ENCODE data around the gene NEUROG2.
"Not testable (repeated sequence)": the region's sequence is repeated elsewhere in the genome, so short reads cannot be mapped to it uniquely, and the experiment has no call there.

The NEUROG2 gene

GRCh38 chr4:112516066-112516470, at the start of gene NEUROG2:
NEUROG2 (minus strand) TSS chr4:112516180; CDS start chr4:112515475, 705 bp downstream.
- DNase-seq: no peak

GRCh38 chr4:112564706-112565270, 48.8 kb upstream of the NEUROG2 start:
- DNase-seq: no peak

GRCh38 chr4:112563431-112564200, 47.6 kb upstream of the NEUROG2 start:
- no peak for DNase-seq

DNA sequence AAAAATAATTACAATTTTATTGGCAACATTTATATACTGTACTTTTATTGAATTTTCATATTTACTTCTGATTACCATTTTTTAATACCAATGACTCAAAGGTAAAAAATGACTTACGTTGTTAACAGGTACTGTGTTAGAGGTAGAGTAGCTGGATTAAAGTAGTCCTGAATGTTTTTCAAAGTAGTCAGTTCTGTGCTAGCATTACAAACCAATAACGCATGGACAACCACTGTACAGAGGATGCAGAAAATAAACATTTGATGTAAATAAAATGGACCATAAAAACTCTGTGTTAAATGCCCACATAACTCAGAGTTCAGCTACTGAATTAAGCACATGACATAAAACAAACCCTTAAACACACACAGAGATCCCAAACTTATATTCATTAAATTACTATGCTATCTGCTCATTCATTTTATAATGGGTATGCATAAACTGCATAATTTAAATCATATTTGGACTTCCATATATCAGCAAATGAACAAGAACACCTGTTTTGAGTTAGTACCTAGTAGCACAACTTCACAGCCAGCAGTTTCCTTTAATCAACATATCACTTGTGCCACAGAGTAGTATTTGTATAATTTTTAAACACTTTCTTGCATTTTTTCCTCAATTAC, 46.4 kb upstream of the NEUROG2 start:
- DNase-seq: no peak

- no peak for DNase-seq
Measured at GRCh38 chr4:112560084-112560483, 44.1 kb upstream of the NEUROG2 start.

DNA sequence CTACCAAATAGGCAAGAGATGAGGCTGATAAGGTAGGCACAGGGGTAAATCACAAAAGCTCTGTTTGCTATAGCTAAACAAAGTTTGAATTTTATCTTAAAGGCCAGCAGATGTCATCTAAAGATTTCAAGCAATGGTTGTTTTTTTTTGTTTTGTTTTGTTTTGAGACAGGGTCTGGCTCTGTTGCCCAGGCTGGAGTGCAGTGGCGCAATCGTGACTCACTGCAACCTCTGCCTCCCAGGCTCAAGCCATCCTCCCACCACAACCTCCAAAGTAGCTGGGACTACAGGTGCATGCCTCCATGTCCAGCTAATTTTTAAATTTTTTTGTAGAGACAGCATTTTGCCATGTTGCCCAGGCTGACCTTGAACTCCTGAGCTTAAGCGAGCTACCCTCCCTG, 43.1 kb upstream of the NEUROG2 start:
- no peak for DNase-seq

- DNase-seq: peak in 1 of 51 donors; percentile 1
Measured at GRCh38 chr4:112557676-112558411, 41.9 kb upstream of the NEUROG2 start.

DNA sequence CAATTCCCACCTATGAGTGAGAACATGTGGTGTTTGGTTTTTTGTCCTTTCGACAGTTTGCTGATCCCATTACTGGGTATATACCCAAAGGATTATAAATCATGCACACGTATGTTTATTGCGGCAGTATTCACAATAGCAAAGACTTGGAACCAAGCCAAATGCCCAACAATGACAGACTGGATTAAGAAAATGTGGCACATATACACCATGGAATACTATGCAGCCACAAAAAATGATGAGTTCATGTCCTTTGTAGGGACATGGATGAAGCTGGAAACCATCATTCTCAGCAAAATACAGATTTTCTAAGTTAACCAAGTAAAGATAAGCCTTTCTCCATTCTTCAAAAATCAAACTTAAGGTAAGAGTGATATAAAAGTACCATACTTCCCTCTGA, 38.3 kb upstream of the NEUROG2 start:
- not testable (repeated sequence) for DNase-seq

DNA sequence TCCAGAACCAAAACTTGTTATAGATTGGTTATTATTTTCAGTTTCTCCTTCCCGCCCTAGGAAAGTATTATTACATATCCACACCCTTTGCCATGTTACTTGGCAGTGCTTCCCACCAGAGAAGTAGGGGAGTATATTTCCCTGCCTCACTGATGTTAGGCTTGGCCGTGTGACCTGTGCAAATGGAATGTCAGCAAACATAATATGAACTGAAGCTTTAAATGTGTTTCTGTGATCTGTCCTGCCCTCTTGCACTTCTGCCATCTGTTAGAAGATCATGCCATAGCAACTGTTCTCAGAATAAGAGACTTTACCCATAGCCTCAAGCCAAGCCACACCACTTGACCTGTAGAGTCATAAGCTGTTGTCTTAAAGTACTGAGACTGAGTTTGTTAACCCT, 36.7 kb upstream of the NEUROG2 start:
- no peak for DNase-seq

DNA sequence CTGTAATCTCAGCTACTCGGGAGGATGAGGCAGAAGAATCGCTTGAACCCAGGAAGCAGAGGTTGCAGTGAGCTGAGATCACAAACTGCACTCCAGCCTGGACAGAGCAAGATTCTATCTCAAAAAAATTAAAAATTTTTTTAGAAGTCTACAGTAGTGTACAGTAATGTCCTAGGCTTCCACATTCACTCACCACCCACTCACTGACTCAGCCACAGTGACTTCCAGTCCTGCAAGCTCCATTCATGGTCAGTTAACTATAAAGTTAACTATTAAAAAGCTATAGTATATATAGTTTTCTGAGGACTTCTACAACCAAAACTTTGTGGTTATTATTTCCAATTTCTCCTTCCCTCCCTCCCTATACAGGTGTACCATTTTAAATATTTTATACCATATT, 34.7 kb upstream of the NEUROG2 start:
- no peak for DNase-seq

DNA sequence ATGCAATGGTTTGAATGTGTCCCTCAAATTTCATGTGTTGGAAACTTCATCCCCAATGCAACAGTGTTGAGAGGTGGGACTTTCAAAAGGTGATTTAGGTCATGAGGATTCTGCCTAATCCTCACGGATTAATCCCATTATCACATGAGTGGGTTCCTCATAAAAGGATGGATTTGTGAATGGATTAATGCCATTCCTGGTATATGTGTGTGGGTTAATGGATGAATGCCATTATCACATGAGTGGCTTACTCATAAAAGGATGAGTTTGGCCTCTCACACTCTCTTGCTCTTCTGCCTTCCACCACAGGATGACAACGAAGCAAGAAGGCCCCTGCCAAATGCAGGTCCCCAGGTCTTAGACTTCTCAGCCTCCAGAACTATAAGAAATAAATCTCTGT, 30.5 kb upstream of the NEUROG2 start:
- DNase-seq: no peak

DNA sequence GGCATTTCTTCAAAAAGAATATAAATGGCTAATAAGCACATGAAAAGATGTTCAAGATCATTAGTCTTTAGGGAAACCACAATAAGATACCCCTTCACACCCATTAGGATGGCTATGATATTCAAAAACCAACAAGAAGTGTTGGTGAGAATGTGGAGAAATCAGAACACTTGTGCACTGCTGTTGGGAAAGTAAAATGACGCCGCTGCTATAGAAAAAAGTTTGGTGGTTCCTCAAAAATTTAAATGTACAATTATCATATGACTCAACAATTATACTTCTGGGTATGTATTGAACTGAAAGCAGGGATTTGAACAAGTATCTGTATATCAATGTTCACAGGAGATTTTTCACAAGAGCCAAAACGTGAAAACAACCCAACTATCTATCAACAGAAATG, 29.4 kb upstream of the NEUROG2 start:
- DNase-seq: no peak

DNA sequence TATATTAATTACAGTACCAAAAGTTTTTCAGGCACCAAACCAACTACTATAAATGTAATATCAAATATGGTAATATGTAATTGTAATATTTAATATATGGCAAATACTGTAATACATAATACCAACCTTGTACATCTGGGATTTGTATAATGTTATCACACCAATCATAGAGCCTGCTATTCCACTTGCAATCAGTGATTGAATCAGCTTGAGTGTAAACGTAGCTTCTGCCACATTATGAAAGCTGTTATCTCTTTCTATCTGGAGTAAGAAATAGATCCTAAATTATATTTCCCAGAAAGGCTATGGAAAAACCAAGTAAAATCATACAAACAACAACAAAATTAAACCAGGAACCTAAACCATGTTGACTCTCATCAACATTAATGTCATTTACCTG, 24.7 kb upstream of the NEUROG2 start:
- DNase-seq: no peak

- DNase-seq: no peak
Measured at GRCh38 chr4:112536123-112536522, 20.1 kb upstream of the NEUROG2 start.

DNA sequence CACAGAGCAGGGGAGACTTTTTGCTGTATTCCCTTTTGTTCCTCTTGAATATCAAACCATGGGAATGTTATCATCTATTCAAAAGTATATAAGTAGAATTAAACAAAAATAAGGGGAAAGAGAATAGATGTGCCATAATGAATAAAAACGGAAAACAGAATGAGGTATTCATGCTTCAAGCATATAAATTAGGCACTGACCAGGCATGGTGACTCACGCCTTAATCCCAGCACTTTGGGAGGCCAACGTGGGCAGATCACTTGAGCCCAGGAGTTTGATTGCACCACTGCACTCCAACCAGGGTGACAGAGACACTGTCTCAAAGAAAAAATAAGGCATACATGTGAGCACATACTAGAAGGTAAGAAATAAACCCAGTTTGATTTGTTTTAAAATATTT, 16.3 kb upstream of the NEUROG2 start:
- no peak for DNase-seq

GRCh38 chr4:112531146-112531545, 15.2 kb upstream of the NEUROG2 start:
- no peak for DNase-seq

DNA sequence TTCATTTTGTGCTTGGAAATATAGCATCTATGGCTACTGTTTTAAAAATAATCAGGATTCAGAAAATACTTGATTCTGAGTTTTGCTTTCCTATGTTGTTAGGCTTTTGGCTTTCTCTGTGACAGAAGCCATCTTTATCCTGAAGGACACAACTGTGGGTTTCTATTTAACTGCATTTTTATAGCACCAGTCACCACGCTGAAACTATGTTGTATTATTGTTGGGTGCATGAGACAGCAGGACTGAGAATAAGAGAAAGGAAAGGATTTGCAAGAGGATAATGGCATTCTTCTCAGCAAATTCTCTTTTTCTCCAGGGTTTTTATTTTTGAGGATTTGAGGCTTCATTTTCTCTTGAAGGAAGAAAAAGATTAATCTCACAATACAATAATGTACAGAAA, 10.1 kb upstream of the NEUROG2 start:
- DNase-seq: no peak

DNA sequence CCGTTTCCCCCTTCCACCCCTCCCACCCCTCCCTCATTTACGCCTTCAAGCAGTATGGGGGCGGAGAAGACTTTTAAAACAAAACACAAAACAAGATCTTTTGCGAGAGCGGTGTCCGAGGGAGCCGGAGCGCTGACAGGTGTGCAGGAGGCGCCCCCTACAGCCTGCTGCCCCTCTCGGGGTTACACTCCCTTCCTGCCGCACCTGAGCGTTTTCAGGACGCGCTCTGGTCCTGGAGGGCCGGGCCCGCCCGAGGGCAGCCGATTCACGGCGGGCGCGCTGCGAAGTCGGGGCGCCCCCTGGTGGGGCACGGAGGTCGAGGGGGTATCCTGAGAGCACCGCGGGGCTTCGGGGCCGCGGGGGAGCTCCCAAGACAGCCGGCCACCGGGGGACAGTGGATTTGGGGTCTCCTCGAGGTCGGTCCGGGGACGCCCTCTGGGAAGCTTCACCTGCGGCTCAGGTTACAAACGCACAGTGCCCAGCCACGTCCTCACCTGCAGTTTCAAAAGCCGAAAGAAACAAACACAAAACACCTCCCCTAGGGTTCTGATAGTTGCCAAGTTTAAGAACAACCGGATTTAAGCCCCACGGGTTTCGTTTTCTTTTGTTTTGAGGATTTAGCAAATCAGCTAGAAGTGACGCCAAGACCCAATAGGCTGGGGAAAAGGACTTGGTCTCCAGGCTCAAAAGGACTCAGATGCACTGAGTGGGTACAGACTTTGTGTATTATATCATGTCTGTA, 8.0 kb upstream of the NEUROG2 start:
- peak in 5 of 51 donors; percentile 10 to 36 (median 22) for DNase-seq

- DNase-seq: no peak
Measured at GRCh38 chr4:112523008-112523721, 7.2 kb upstream of the NEUROG2 start.

- DNase-seq: not testable (repeated sequence)
Measured at GRCh38 chr4:112522431-112522830, 6.5 kb upstream of the NEUROG2 start.

Data from hypothalamus (tissue), 51 donors.